ENCODE data around the gene PCDHGB3. TPM values are rescaled to one million over a fixed set of nuclear protein-coding genes. Genes with fewer than 3 reads are reported as not detected.
"Not testable (repeated sequence)": the region's sequence is repeated elsewhere in the genome, so short reads cannot be mapped to it uniquely, and the experiment has no call there.

Gene PCDHGB3
- total RNA-seq = 0.20 TPM
- polyA plus RNA-seq = not detected

DNA sequence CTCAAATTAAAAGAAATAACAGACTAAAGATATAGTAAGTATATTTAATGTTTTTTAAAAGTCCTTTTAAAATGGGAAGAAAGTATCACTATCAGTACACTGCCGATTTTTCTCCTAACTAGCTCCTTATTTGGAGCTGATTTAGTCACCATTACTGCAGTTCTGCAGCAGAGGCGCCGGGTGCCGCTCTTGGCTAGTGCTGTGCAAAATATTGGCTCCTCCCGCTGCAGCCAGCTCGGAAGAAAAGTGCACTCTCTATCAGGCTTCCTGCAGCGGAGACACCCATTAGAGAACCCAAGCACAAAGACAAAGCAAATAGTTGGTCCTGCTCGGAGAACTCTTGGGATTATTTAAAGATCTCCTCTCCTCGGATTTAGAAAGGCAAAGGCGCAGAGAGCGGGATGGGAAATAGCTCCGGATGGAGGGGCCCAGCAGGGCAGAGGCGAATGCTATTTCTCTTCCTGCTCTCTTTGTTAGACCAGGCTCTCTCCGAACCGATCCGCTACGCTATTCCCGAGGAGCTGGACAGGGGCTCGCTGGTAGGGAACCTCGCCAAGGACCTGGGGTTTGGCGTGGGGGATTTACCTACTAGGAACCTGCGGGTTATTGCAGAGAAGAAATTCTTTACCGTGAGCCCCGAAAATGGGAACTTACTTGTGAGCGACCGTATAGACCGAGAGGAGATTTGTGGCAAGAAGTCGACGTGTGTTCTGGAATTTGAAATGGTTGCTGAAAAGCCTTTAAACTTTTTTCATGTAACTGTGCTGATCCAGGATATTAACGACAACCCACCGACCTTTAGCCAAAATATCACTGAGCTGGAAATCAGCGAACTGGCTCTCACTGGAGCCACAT is at the start of gene PCDHGB3:
Gene PCDHGB3, plus strand, starts transcription at position 249 of the 855 bp plus-strand sequence. Its CDS starts 153 bp downstream, at position 402.
- peaks cover 0 to 51% (median 14%) of the 10 kb centered on the region in 7 donors for H3K9me3 Mint-ChIP-seq
- no peak within 1 kb of the TSS for H3K27ac Mint-ChIP-seq
- peak within 1 kb of the TSS in 3 of 4 donors; percentile 15 to 71 (median 51) for H3K4me3 Mint-ChIP-seq
- ATAC-seq (ENCODE audit: low read depth in 2 of 2) (peak; percentile 50 to 59), DNase-seq (peak in 1 of 3 donors; percentile 26)
- H3K36me3 Mint-ChIP-seq = peaks cover 4% of the 10 kb centered on the region
- Histone ChIP-seq H3K27ac (ENCODE audit: insufficient read depth, low read length, poor library complexity, severe bottlenecking) (no peak within 1 kb of the TSS), H3K9me3 (ENCODE audit: control insufficient read depth in 2 of 2, low read length in 2 of 2) (peaks cover 29 to 57% of the 10 kb centered on the region in 2 experiments), H3K4me3 (ENCODE audit: low read depth, low read length) (peak within 1 kb of the TSS; percentile 35), H3K27me3 (ENCODE audit: control insufficient read depth, insufficient read depth, low read length) (peaks cover 39% of the 10 kb centered on the region), H3K4me1 (ENCODE audit: control insufficient read depth, insufficient read depth, low read length, poor library complexity, severe bottlenecking) (peaks cover 8% of the 10 kb centered on the region), H3K36me3 (ENCODE audit: control insufficient read depth, insufficient read depth, low read length) (no peaks in the 10 kb centered on the region)
- peaks cover 0 to 15% (median 2%) of the 10 kb centered on the region in 4 donors for H3K4me1 Mint-ChIP-seq
- peaks cover 61% of the 10 kb centered on the region for H3K27me3 Mint-ChIP-seq

GRCh38 chr5:141322261-141322660 is 47.8 kb upstream of the PCDHGB3 start:
- Mint-ChIP-seq H3K27ac (no peak overlapping the region), H3K4me3 (peak overlapping the region in 3 of 4 donors; percentile 13 to 93 (median 53)), H3K9me3 (peaks cover 3 to 67% (median 34%) of the 10 kb centered on the region in 7 donors)

DNA sequence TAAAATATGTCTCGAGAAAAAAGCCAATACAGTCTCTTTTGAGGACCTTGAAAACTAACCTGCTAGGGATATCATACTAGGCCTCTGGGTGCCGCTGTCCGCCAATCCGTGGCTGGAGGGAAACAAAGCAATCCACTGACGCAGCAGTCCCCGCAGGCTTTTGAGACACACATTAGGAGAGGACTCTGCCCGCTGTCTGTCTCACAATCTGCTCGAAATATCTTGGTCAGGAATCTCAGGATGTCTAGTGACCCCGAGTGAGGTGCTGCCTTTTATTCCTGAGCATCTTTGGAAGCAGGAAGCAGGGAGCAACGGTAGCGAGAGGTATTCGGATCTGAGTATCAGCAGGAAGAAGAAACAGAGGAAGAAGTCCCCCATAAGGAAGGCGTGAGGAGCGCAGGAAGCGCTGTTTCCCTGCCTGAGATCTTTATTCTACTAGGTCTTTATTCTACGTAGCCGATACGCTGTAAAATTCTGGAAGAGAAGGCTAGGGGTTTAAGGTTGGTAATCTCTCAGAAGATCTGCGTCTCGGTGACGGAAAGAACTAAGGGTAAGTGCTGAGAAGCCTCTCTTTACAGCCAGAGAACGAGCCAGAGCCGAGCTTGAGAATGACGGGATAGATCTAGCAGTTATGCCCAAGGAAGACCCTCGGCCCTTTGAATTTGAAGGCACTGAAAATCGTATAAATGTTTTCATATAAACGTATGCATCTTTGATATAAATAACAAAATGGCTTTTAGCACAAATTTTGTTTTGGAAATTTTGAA is 43.8 kb upstream of the PCDHGB3 start:
- peaks cover 0 to 64% (median 14%) of the 10 kb centered on the region in 7 donors for H3K9me3 Mint-ChIP-seq
- Histone ChIP-seq H3K4me1 (ENCODE audit: control insufficient read depth, insufficient read depth, low read length, poor library complexity, severe bottlenecking) (peaks cover under 1% of the 10 kb centered on the region), H3K4me3 (ENCODE audit: low read depth, low read length) (peak overlapping the region; percentile 82), H3K27ac (ENCODE audit: insufficient read depth, low read length, poor library complexity, severe bottlenecking) (peak overlapping the region; percentile 45), H3K36me3 (ENCODE audit: control insufficient read depth, insufficient read depth, low read length) (no peaks in the 10 kb centered on the region), H3K27me3 (ENCODE audit: control insufficient read depth, insufficient read depth, low read length) (peaks cover 9% of the 10 kb centered on the region), H3K9me3 (ENCODE audit: control insufficient read depth in 2 of 2, low read length in 2 of 2) (peaks cover 38 to 39% of the 10 kb centered on the region in 2 experiments)
- H3K27me3 Mint-ChIP-seq = peaks cover 29% of the 10 kb centered on the region
- H3K4me3 Mint-ChIP-seq = peak overlapping the region; percentile 80 to 94 (median 92)
- peaks cover 3% of the 10 kb centered on the region for H3K36me3 Mint-ChIP-seq
- DNase-seq (peak; percentile 51 to 69 (median 67)), ATAC-seq (ENCODE audit: low read depth in 2 of 2) (peak; percentile 88)
- peak overlapping the region; percentile 80 to 94 (median 92) for H3K27ac Mint-ChIP-seq
- H3K4me1 Mint-ChIP-seq = peaks cover 4 to 15% (median 7%) of the 10 kb centered on the region in 4 donors

More at GRCh38 chr5:141322261-141322660, 47.8 kb upstream of the PCDHGB3 start:
- peaks cover 21% of the 10 kb centered on the region for H3K27me3 Mint-ChIP-seq
- H3K36me3 Mint-ChIP-seq = peaks cover 24% of the 10 kb centered on the region
- ATAC-seq (ENCODE audit: low read depth in 2 of 2) = no peak
- peaks cover 11% of the 10 kb centered on the region for H3K36me3 ChIP-seq (ENCODE audit: control insufficient read depth, insufficient read depth, low read length)
- peaks cover 5% of the 10 kb centered on the region for H3K4me1 ChIP-seq (ENCODE audit: control insufficient read depth, insufficient read depth, low read length, poor library complexity, severe bottlenecking)
- DNase-seq = no peak
- H3K27me3 ChIP-seq (ENCODE audit: control insufficient read depth, insufficient read depth, low read length) = peaks cover 4% of the 10 kb centered on the region
- H3K4me3 ChIP-seq (ENCODE audit: low read depth, low read length) = peak overlapping the region; percentile 7
- peaks cover 13 to 45% (median 26%) of the 10 kb centered on the region in 4 donors for H3K4me1 Mint-ChIP-seq
- peaks cover 47 to 50% of the 10 kb centered on the region in 2 experiments for H3K9me3 ChIP-seq (ENCODE audit: control insufficient read depth in 2 of 2, low read length in 2 of 2)
- no peak overlapping the region for H3K27ac ChIP-seq (ENCODE audit: insufficient read depth, low read length, poor library complexity, severe bottlenecking)

DNA sequence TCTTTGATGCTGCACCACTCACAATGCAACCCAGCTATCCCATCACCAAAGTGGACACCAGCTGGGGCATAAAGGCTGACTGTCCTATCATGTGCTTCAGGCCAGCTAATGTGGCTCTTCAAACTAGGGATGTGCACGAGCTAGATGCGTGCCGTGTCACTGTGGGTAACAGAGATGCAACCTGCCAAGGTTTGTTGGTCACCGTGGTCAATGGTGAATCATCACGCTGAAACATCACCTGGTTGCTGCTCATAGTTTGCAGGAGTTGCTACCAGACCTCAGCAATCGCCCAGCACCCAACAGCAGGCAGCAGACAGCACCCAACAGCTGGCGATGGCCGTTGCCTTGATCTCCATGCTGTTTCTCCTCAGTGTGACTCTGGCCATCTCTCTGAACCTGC is 41.8 kb upstream of the PCDHGB3 start:
- Mint-ChIP-seq H3K9me3 (peaks cover 0 to 62% (median 7%) of the 10 kb centered on the region in 7 donors), H3K27me3 (peaks cover 38% of the 10 kb centered on the region), H3K4me3 (no peak overlapping the region), H3K36me3 (peaks cover 5% of the 10 kb centered on the region), H3K4me1 (peaks cover 0 to 11% (median 7%) of the 10 kb centered on the region in 4 donors), H3K27ac (no peak overlapping the region)
- no peak overlapping the region for H3K4me3 ChIP-seq (ENCODE audit: low read depth, low read length)
- H3K36me3 ChIP-seq (ENCODE audit: control insufficient read depth, insufficient read depth, low read length) = no peaks in the 10 kb centered on the region
- ATAC-seq (ENCODE audit: low read depth in 2 of 2) (no peak), DNase-seq (no peak)
- no peak overlapping the region for H3K27ac ChIP-seq (ENCODE audit: insufficient read depth, low read length, poor library complexity, severe bottlenecking)
- no peaks in the 10 kb centered on the region for H3K4me1 ChIP-seq (ENCODE audit: control insufficient read depth, insufficient read depth, low read length, poor library complexity, severe bottlenecking)
- H3K9me3 ChIP-seq (ENCODE audit: control insufficient read depth in 2 of 2, low read length in 2 of 2) = peaks cover 31 to 39% of the 10 kb centered on the region in 2 experiments
- peaks cover 12% of the 10 kb centered on the region for H3K27me3 ChIP-seq (ENCODE audit: control insufficient read depth, insufficient read depth, low read length)

DNA sequence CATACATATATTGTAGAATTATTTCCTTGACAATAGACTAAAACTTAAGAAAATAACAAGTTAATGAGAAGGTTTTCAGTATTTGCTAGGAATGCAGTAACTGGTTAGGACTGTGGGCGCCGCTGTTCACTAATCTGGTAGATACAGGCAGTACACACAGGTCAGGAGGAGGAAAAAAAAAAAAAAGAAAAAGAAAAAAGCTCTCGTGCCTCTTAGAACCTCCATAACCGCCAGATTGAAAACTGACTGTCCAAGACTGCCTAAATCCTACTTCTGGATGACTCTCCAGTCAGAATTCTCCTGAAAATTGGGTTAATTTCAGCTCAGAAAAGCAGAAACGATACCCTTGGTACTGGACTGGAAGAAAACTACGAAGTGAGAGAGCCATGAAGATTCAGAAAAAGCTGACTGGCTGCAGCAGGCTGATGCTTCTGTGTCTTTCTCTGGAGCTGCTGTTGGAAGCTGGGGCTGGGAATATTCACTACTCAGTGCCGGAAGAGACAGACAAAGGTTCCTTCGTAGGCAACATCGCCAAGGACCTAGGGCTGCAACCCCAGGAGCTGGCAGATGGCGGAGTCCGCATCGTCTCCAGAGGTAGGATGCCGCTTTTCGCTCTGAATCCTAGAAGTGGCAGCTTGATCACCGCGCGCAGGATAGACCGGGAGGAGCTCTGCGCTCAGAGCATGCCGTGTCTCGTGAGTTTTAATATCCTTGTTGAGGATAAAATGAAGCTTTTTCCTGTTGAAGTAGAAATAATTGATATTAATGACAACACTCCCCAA is 39.6 kb upstream of the PCDHGB3 start, which contains the start of gene PCDHGA1:
Gene PCDHGA1, plus strand, starts transcription at position 216 of the 782 bp plus-strand sequence.
- peaks cover 5% of the 10 kb centered on the region for H3K36me3 Mint-ChIP-seq
- H3K4me1 Mint-ChIP-seq = peaks cover 0 to 11% (median 7%) of the 10 kb centered on the region in 4 donors
- ATAC-seq (ENCODE audit: low read depth in 2 of 2) (no peak), DNase-seq (peak in 1 of 3 donors; percentile 32)
- peaks cover 55% of the 10 kb centered on the region for H3K27me3 Mint-ChIP-seq
- peaks cover 0 to 70% (median 19%) of the 10 kb centered on the region in 7 donors for H3K9me3 Mint-ChIP-seq
- H3K4me3 Mint-ChIP-seq = no peak within 1 kb of the TSS
- H3K36me3 ChIP-seq (ENCODE audit: control insufficient read depth, insufficient read depth, low read length) = no peaks in the 10 kb centered on the region
- H3K9me3 ChIP-seq (ENCODE audit: control insufficient read depth in 2 of 2, low read length in 2 of 2) = peaks cover 45 to 57% of the 10 kb centered on the region in 2 experiments
- peaks cover 15% of the 10 kb centered on the region for H3K27me3 ChIP-seq (ENCODE audit: control insufficient read depth, insufficient read depth, low read length)
- H3K4me1 ChIP-seq (ENCODE audit: control insufficient read depth, insufficient read depth, low read length, poor library complexity, severe bottlenecking) = no peaks in the 10 kb centered on the region
- H3K27ac ChIP-seq (ENCODE audit: insufficient read depth, low read length, poor library complexity, severe bottlenecking) = no peak within 1 kb of the TSS
- no peak within 1 kb of the TSS for H3K27ac Mint-ChIP-seq
- H3K4me3 ChIP-seq (ENCODE audit: low read depth, low read length) = no peak within 1 kb of the TSS

DNA sequence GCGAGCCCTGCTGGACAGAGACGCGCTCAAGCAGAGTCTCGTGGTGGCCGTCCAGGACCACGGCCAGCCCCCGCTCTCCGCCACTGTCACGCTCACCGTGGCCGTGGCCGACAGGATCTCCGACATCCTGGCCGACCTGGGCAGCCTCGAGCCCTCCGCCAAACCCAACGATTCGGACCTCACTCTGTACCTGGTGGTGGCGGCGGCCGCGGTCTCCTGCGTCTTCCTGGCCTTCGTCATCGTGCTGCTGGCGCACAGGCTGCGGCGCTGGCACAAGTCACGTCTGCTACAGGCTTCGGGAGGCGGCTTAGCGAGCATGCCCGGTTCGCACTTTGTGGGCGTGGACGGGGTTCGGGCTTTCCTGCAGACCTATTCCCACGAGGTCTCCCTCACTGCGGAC is 37.5 kb upstream of the PCDHGB3 start:
- Mint-ChIP-seq H3K9me3 (peaks cover 4 to 76% (median 23%) of the 10 kb centered on the region in 7 donors), H3K27me3 (peaks cover 60% of the 10 kb centered on the region)
- H3K27ac ChIP-seq (ENCODE audit: insufficient read depth, low read length, poor library complexity, severe bottlenecking); H3K4me1 Mint-ChIP-seq; H3K27ac Mint-ChIP-seq; ATAC-seq (ENCODE audit: low read depth in 2 of 2); DNase-seq; H3K4me3 ChIP-seq (ENCODE audit: low read depth, low read length); H3K4me1 ChIP-seq (ENCODE audit: control insufficient read depth, insufficient read depth, low read length, poor library complexity, severe bottlenecking); H3K36me3 Mint-ChIP-seq; H3K4me3 Mint-ChIP-seq; H3K36me3 ChIP-seq (ENCODE audit: control insufficient read depth, insufficient read depth, low read length): not testable (repeated sequence)
- Histone ChIP-seq H3K27me3 (ENCODE audit: control insufficient read depth, insufficient read depth, low read length) (peaks cover 17% of the 10 kb centered on the region), H3K9me3 (ENCODE audit: control insufficient read depth in 2 of 2, low read length in 2 of 2) (peaks cover 57 to 59% of the 10 kb centered on the region in 2 experiments)

Data from CD4-positive, CD25-positive, alpha-beta regulatory T cell (primary cell).